Measurements from ENCODE around the gene DIP2B. TPM values are rescaled to one million over a fixed set of nuclear protein-coding genes. Genes with fewer than 3 reads are reported as not detected.
A peak's percentile ranks its signal among the peaks of the same experiment; 100 is the strongest.

The DIP2B gene
- total and polyA plus RNA-seq, 8 donors = 2.7 to 136 (median 8.9) TPM

- no peak overlapping the region for H3K4me3 ChIP-seq
- no peaks in the 10 kb centered on the region for H3K36me3 ChIP-seq
- no peaks in the 10 kb centered on the region for H3K27me3 ChIP-seq
- H3K27ac ChIP-seq = no peak overlapping the region
- intact Hi-C loops (cut with DNase I; ENCODE audit: low total_unique reads) = no loop called here
- DNase-seq = no peak
- peaks cover 23 to 73% (median 47%) of the 10 kb centered on the region in 4 donors for H3K4me1 ChIP-seq
- TF ChIP-seq POLR2AphosphoS5 (IDR thresholded peaks at IDR 0.05) = no peak
- no peak for TF ChIP-seq CTCF (IDR thresholded peaks at IDR 0.05)
- no peak for TF ChIP-seq POLR2A (IDR thresholded peaks at IDR 0.05)
- no peak for TF ChIP-seq EP300 (IDR thresholded peaks at IDR 0.05)
- H3K9me3 ChIP-seq = no peaks in the 10 kb centered on the region
- WGBS, 5 donors = 91 to 97% (median 94%) methylated on average over 2 of the region's 2 CpGs
These were observed 43.0 kb downstream of the DIP2B start for GRCh38 chr12:50547742-50548141.

GRCh38 chr12:50549885-50550284 lies 45.1 kb downstream of the DIP2B start:
- no peak for DNase-seq
- TF ChIP-seq CTCF (IDR thresholded peaks at IDR 0.05) (no peak), POLR2A (IDR thresholded peaks at IDR 0.05) (no peak), EP300 (IDR thresholded peaks at IDR 0.05) (no peak), POLR2AphosphoS5 (IDR thresholded peaks at IDR 0.05) (no peak)
- intact Hi-C loops (cut with DNase I; ENCODE audit: low total_unique reads) = no loop called here

GRCh38 chr12:50550530-50551223 lies 45.9 kb downstream of the DIP2B start:
- WGBS, 5 donors = 54 to 75% (median 55%) methylated on average over 9 of the region's 9 CpGs
- H3K9me3 ChIP-seq = no peaks in the 10 kb centered on the region
- peak in 1 of 2 donors; percentile 81 for DNase-seq
- H3K27me3 ChIP-seq = no peaks in the 10 kb centered on the region
- peak in 1 of 3 donors; percentile 23 for TF ChIP-seq POLR2AphosphoS5 (IDR thresholded peaks at IDR 0.05)
- TF ChIP-seq CTCF (IDR thresholded peaks at IDR 0.05) = no peak
- intact Hi-C loops (cut with DNase I; ENCODE audit: low total_unique reads) = no loop called here
- no peaks in the 10 kb centered on the region for H3K36me3 ChIP-seq
- H3K4me1 ChIP-seq = peaks cover 25 to 71% (median 38%) of the 10 kb centered on the region in 4 donors
- H3K27ac ChIP-seq = peak overlapping the region in 4 of 5 donors; percentile 14 to 66 (median 55)
- no peak overlapping the region for H3K4me3 ChIP-seq

More at GRCh38 chr12:50549885-50550284, 45.1 kb downstream of the DIP2B start:
- Histone ChIP-seq H3K27me3 (no peaks in the 10 kb centered on the region), H3K4me1 (peaks cover 25 to 70% (median 45%) of the 10 kb centered on the region in 4 donors), H3K27ac (peak overlapping the region in 3 of 5 donors; percentile 47 to 66 (median 63)), H3K4me3 (no peak overlapping the region), H3K9me3 (no peaks in the 10 kb centered on the region), H3K36me3 (no peaks in the 10 kb centered on the region)
- WGBS, 5 donors = 83 to 91% (median 90%) methylated on average over 4 of the region's 4 CpGs

- Histone ChIP-seq H3K9me3 (no peaks in the 10 kb centered on the region), H3K4me3 (no peak overlapping the region), H3K27me3 (no peaks in the 10 kb centered on the region), H3K36me3 (no peaks in the 10 kb centered on the region), H3K27ac (no peak overlapping the region), H3K4me1 (peaks cover 18 to 71% (median 31%) of the 10 kb centered on the region in 4 donors)
- 92 to 97% (median 96%) methylated on average over 2 of the region's 2 CpGs for WGBS, 5 donors
- DNase-seq = no peak
- intact Hi-C loops (cut with DNase I; ENCODE audit: low total_unique reads) = no loop called here
- no peak for TF ChIP-seq CTCF (IDR thresholded peaks at IDR 0.05)
- TF ChIP-seq POLR2AphosphoS5 (IDR thresholded peaks at IDR 0.05) = no peak
- TF ChIP-seq POLR2A (IDR thresholded peaks at IDR 0.05) = no peak
- TF ChIP-seq EP300 (IDR thresholded peaks at IDR 0.05) = no peak
These were observed 47.1 kb downstream of the DIP2B start for GRCh38 chr12:50551866-50552265.

All from stomach (tissue), 9 donors.